Esophagus squamous epithelium (tissue), 5 donors: ENCODE data around the gene WWOX. TPM values are rescaled to one million over a fixed set of nuclear protein-coding genes. Genes with fewer than 3 reads are reported as not detected.

ENCODE experiments used
- DNase-seq: peaks from one replicate; lab custom pipeline; 2025; lab: John Stamatoyannopoulos, UW
- H3K27ac ChIP-seq, 4 donors: fragments of 200-600 bp; sonication (generic); one replicate each; pipeline ENCODE4 v1.5.1; 2016 to 2019; ENCODE audit warnings: mild to moderate bottlenecking in 1 of 4
- H3K27me3 ChIP-seq, 4 donors: fragments of 200-600 bp; sonication (generic); 1 replicate in 3 of 4; 2 replicates in 1 of 4; pipeline versions ENCODE4 v1.5.1 to v1.6.0; 2017 to 2021; ENCODE audit warnings: antibody characterized with exemption in 1 of 4
- H3K36me3 ChIP-seq, 3 donors: fragments of 200-600 bp; sonication (generic); one replicate each; pipeline ENCODE4 v1.5.1; 2016 to 2019
- H3K4me1 ChIP-seq, 3 donors: fragments of 200-600 bp; sonication (generic); one replicate each; pipeline ENCODE4 v1.5.1; 2017 to 2019
- H3K4me3 ChIP-seq, 4 donors: fragments of 200-600 bp; sonication (generic); 1 replicate in 3 of 4; 2 replicates in 1 of 4; pipeline ENCODE4 v1.5.1; 2016 to 2019; ENCODE audit warnings: mild to moderate bottlenecking in 2 of 4, moderate library complexity in 1 of 4
- H3K9me3 ChIP-seq, 3 donors: fragments of 200-600 bp; sonication (generic); one replicate each; pipeline ENCODE4 v1.5.1; 2016 to 2019
- POLR2A ChIP-seq, 4 donors: fragments of 450-650 bp; IDR thresholded peaks; one replicate each; pipeline ENCODE4 v1.6.1; 2017; ENCODE audit warnings: antibody characterized with exemption in 4 of 4, mild to moderate bottlenecking in 4 of 4, moderate library complexity in 3 of 4
- WGBS, 2 donors: methylation state at CpG; one replicate each; pipeline ENCODE4 v1.1.5; 2018; 5-methylcytosine and 5-hydroxymethylcytosine counted together
- intact Hi-C: fragments of 100-400 bp; cut with DNase I; formaldehyde crosslinking; loops from one replicate; pipeline ENCODE4 v1.15.0; 2022
- total RNA-seq, 4 donors: library from RNA; depleted of rRNA; stranded (reverse); fragments of >200 nt; gene quantifications; one replicate each; pipeline ENCODE4 v1.1.0, GENCODE V29; 2016
- TF ChIP-seq, protein P1 (sequence below), 6 experiments: fragments of 450-650 bp in 4 of 6; fragments of 200-600 bp in 2 of 6; sonication (generic) in 2 of 6; IDR thresholded peaks; one replicate each; pipeline ENCODE4 v1.5.1; 2016 to 2019; ENCODE audit warnings: antibody characterized with exemption in 6 of 6, mild to moderate bottlenecking in 4 of 6, moderate library complexity in 4 of 6
- donor health status: DM: yes; HTN: yes; CAD: no.

The WWOX gene
- total RNA-seq, 4 donors from 2014 or later, result 20.9 to 31.1 (median 27.5) TPM

DNA sequence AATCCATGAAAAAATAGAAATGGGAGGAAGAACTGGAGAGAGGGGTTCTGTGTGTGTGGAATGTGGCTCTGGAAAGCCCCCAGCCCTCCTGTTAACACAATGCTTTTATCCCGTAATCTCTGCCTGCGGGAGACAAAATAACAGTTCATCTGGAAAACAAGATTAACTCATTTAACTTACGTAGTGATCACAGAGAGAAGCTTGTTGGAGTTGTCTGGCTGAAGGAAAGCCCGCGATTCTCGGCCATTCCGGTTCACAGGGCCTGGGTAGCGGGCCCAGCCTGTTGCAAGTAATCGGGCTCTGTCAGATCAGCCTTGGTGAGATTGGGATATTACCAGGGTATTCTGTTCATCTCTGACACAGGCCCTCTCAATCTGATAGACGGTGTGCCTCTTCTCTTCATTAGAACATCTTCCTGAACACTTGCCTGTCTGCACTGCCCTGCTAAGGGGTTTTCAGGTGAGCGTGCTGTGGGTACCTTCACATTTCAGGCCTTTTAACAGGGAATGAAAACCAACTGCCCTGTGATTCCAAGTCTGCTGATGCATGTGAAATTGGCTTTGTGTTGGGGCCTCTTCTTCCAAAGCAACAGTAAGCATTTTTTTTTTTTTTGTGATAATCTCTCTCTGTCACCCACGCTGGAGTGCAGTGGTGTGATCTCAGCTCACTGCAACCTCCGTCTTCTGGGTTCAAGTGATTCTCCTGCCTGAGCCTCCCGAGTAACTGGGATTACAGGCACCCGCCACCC lies 609.9 kb downstream of the WWOX start:
- no peak overlapping the region for H3K4me3 ChIP-seq
- H3K27ac ChIP-seq, result no peak overlapping the region
- no peak for DNase-seq
- no peaks in the 10 kb centered on the region for H3K4me1 ChIP-seq
- H3K9me3 ChIP-seq, result peaks cover 0 to 6% (median 5%) of the 10 kb centered on the region in 3 donors
- H3K27me3 ChIP-seq, result no peaks in the 10 kb centered on the region
- WGBS, 2 donors, result 90 to 95% methylated on average over 12 to 13 of the region's 15 CpGs
- no peaks in the 10 kb centered on the region for H3K36me3 ChIP-seq
- TF ChIP-seq POLR2A (IDR thresholded peaks at IDR 0.05), result no peak
- TF ChIP-seq, protein P1, sequence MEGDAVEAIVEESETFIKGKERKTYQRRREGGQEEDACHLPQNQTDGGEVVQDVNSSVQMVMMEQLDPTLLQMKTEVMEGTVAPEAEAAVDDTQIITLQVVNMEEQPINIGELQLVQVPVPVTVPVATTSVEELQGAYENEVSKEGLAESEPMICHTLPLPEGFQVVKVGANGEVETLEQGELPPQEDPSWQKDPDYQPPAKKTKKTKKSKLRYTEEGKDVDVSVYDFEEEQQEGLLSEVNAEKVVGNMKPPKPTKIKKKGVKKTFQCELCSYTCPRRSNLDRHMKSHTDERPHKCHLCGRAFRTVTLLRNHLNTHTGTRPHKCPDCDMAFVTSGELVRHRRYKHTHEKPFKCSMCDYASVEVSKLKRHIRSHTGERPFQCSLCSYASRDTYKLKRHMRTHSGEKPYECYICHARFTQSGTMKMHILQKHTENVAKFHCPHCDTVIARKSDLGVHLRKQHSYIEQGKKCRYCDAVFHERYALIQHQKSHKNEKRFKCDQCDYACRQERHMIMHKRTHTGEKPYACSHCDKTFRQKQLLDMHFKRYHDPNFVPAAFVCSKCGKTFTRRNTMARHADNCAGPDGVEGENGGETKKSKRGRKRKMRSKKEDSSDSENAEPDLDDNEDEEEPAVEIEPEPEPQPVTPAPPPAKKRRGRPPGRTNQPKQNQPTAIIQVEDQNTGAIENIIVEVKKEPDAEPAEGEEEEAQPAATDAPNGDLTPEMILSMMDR (IDR thresholded peaks at IDR 0.05), result no peak
- intact Hi-C loops, result no loop called here

DNA sequence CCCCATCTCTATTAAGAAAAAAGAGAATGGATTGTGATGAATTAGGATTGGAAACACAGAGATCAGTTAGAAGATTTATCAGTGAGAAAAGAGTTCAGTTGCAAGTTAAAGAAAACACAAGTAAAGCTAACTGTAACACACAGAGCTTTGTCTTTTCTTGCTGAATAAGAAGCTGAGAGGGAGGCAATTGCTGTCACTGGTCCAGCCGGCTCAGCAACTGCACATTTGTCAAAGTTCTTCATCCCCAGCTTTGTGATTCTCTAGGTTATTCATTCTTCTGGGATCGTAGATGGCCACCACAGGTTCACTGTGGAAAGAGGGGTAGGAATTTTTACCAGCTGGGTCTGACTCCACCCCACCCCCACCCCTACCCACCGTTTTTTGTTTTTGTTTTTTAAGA lies 615.7 kb downstream of the WWOX start:
- no peak overlapping the region for H3K27ac ChIP-seq
- 60 to 63% methylated on average over 3 of the region's 3 CpGs for WGBS, 2 donors
- no peak for DNase-seq
- no peaks in the 10 kb centered on the region for H3K36me3 ChIP-seq
- no peaks in the 10 kb centered on the region for H3K27me3 ChIP-seq
- TF ChIP-seq POLR2A (IDR thresholded peaks at IDR 0.05), result no peak
- TF ChIP-seq, protein P1 (IDR thresholded peaks at IDR 0.05), result no peak
- H3K9me3 ChIP-seq, result no peaks in the 10 kb centered on the region
- H3K4me1 ChIP-seq, result no peaks in the 10 kb centered on the region
- intact Hi-C loops, result no loop called here
- H3K4me3 ChIP-seq, result no peak overlapping the region

DNA sequence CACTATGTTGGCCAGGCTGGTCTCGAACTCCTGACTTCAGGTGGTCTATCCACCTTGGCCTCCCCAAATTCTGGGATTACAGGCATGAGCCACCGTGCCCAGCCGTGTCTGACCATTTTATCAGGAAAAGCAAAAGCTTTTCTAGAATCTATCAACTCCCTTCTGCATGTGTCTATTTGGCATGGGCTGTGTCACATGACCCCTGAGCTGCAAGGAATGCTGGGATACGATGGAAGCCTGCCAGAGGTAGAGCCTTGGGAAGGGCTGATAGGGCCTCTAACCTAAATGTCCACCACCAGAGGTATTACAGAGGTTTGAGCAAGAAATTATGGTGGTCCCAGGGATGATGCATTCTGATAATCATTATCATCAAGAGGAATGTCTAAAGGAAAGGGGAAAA lies 616.2 kb downstream of the WWOX start:
- Histone ChIP-seq H3K9me3 (no peaks in the 10 kb centered on the region), H3K27me3 (no peaks in the 10 kb centered on the region), H3K4me3 (no peak overlapping the region), H3K4me1 (no peaks in the 10 kb centered on the region), H3K36me3 (no peaks in the 10 kb centered on the region), H3K27ac (no peak overlapping the region)
- intact Hi-C loops, result no loop called here
- DNase-seq, result no peak
- WGBS, 2 donors, result 71 to 90% methylated on average over 2 to 4 of the region's 4 CpGs
- TF ChIP-seq, protein P1 (IDR thresholded peaks at IDR 0.05), result no peak
- TF ChIP-seq POLR2A (IDR thresholded peaks at IDR 0.05), result no peak

DNA sequence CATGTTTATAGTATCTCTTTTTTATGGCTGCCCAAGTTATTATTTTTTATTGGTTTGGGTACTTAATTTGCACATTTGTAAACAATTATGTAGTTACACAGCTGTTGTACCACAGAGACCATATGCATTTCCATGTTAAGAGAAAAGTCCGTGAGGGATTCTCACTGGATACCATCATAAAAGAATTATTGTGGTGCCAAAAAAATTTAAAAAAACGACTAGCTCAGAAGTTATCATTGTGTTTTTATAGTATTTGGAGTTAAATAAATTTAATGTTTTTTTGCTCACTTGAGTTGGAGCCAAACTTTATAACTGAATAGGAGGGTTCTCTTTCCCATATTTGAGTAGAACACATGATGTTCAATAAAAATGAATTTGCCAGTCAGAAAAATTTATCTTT lies 618.7 kb downstream of the WWOX start:
- no peak overlapping the region for H3K27ac ChIP-seq
- no peaks in the 10 kb centered on the region for H3K9me3 ChIP-seq
- TF ChIP-seq, protein P1 (IDR thresholded peaks at IDR 0.05), result no peak
- TF ChIP-seq POLR2A (IDR thresholded peaks at IDR 0.05), result no peak
- H3K4me3 ChIP-seq, result no peak overlapping the region
- H3K36me3 ChIP-seq, result no peaks in the 10 kb centered on the region
- no peaks in the 10 kb centered on the region for H3K4me1 ChIP-seq
- DNase-seq, result no peak
- intact Hi-C loops, result no loop called here
- WGBS, 2 donors, result 74% methylated on average over 2 of the region's 2 CpGs
- H3K27me3 ChIP-seq, result no peaks in the 10 kb centered on the region

DNA sequence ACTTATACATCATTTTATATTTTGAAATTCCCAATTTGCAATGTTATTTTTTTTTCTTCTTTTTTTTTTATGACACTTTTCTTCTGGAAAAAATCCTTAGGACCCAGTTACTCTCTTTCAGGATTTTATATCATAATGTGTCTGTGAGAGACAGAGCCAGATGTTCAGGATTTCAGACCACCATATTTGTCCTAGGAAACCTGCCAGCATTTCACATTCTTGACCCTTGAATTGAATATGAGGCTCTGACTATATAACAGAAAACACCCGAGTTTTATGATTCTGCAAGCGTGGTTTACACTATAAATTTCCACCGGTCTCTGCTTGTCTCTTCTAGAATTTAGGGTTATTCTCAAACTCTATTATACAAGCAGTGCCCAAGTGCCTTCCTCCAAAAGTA lies 621.0 kb downstream of the WWOX start:
- no peak overlapping the region for H3K27ac ChIP-seq
- no peak for DNase-seq
- H3K4me1 ChIP-seq, result no peaks in the 10 kb centered on the region
- 65 to 73% methylated on average over 3 of the region's 3 CpGs for WGBS, 2 donors
- intact Hi-C loops, result no loop called here
- H3K9me3 ChIP-seq, result no peaks in the 10 kb centered on the region
- TF ChIP-seq POLR2A (IDR thresholded peaks at IDR 0.05), result no peak
- TF ChIP-seq, protein P1 (IDR thresholded peaks at IDR 0.05), result no peak
- no peaks in the 10 kb centered on the region for H3K36me3 ChIP-seq
- H3K27me3 ChIP-seq, result no peaks in the 10 kb centered on the region
- H3K4me3 ChIP-seq, result no peak overlapping the region
